Natural killer cell (primary cell): Measurements from ENCODE around the gene EFS. TPM values are rescaled to one million over a fixed set of nuclear protein-coding genes. Genes with fewer than 3 reads are reported as not detected.

ENCODE experiments used
- ATAC-seq, 3 donors: fragments of 150-1000 bp in 2 of 3; fragments of 200-7000 bp in 1 of 3; cut with Tn5 transposase; 1 replicate in 1 of 3; 2 replicates in 2 of 3; pipeline ENCODE4 v1.10.0; 2021; ENCODE audit warnings: mild to moderate bottlenecking in 2 of 3, moderate library complexity in 2 of 3
- DNase-seq, 2 donors: peaks; one replicate each; pipeline versions ENCODE4 v3.0.0 to v3.0.0-alpha.2; 2013 to 2021; ENCODE audit warnings: mixed read lengths in 1 of 2
- H3K27ac ChIP-seq: one replicate; pipeline ENCODE4 v1.5.1; 2013; ENCODE audit warnings: mild to moderate bottlenecking, low read length
- H3K27me3 ChIP-seq: one replicate; pipeline ENCODE4 v1.6.1; 2013; ENCODE audit warnings: low read length; ENCODE audit not compliant: control insufficient read depth, insufficient read depth
- H3K36me3 ChIP-seq: one replicate; pipeline ENCODE4 v1.6.1; 2013; ENCODE audit warnings: low read length; ENCODE audit not compliant: control insufficient read depth, insufficient read depth
- H3K4me1 ChIP-seq: one replicate; pipeline ENCODE4 v1.6.1; 2013; ENCODE audit warnings: low read length; ENCODE audit not compliant: control insufficient read depth, insufficient read depth
- H3K4me3 ChIP-seq: one replicate; pipeline ENCODE4 v1.5.1; 2013; ENCODE audit warnings: low read length
- H3K9me3 ChIP-seq: one replicate; pipeline ENCODE4 v1.6.1; 2013; ENCODE audit warnings: low read length; ENCODE audit not compliant: control insufficient read depth, insufficient read depth
- H3K27ac Mint-ChIP-seq, 2 donors: one replicate each; pipeline ENCODE4 v1.8.0; 2022; ENCODE audit warnings: mild to moderate bottlenecking in 2 of 2, mixed read lengths in 2 of 2, moderate library complexity in 1 of 2
- H3K27me3 Mint-ChIP-seq, 2 donors: one replicate each; pipeline ENCODE4 v1.8.0; 2022; ENCODE audit warnings: low read depth in 2 of 2, mixed read lengths in 2 of 2
- H3K36me3 Mint-ChIP-seq: one replicate; pipeline ENCODE4 v1.8.0; 2022; ENCODE audit warnings: mixed read lengths
- H3K4me1 Mint-ChIP-seq, 2 donors: one replicate each; pipeline ENCODE4 v1.8.0; 2022; ENCODE audit warnings: mixed read lengths in 2 of 2
- H3K4me3 Mint-ChIP-seq: one replicate; pipeline ENCODE4 v1.8.0; 2022; ENCODE audit warnings: mild to moderate bottlenecking, moderate library complexity, mixed read lengths
- H3K9me3 Mint-ChIP-seq, 2 donors: one replicate each; pipeline ENCODE4 v1.8.0; 2022; ENCODE audit warnings: mixed read lengths in 2 of 2
- WGBS: methylation state at CpG from one replicate; pipeline ENCODE4 v1.1.7; 2013; ENCODE audit warnings: missing lambda C conversion rate; ENCODE audit not compliant: insufficient coverage; 5-methylcytosine and 5-hydroxymethylcytosine counted together
- intact Hi-C: fragments of 100-400 bp; cut with micrococcal nuclease; formaldehyde crosslinking; loops from one replicate; pipeline ENCODE4 v1.14.2; 2022
- total RNA-seq, 4 donors: library from RNA; stranded (reverse); fragments of 120-200 nt in 1 of 4; gene quantifications; one replicate each; pipeline versions ENCODE4 v1.2.3 to v1.2.4, GENCODE V29; 2013 to 2022
- TF ChIP-seq, protein P1 (sequence below): fragments of 200-600 bp; IDR thresholded peaks from one replicate; pipeline ENCODE4 v1.8.0; 2022; ENCODE audit warnings: antibody characterized with exemption

The EFS gene
- total RNA-seq, 3 donors from 2014 or later (not counting 1 experiment from before 2014, with no cell fraction given), result not detected

DNA sequence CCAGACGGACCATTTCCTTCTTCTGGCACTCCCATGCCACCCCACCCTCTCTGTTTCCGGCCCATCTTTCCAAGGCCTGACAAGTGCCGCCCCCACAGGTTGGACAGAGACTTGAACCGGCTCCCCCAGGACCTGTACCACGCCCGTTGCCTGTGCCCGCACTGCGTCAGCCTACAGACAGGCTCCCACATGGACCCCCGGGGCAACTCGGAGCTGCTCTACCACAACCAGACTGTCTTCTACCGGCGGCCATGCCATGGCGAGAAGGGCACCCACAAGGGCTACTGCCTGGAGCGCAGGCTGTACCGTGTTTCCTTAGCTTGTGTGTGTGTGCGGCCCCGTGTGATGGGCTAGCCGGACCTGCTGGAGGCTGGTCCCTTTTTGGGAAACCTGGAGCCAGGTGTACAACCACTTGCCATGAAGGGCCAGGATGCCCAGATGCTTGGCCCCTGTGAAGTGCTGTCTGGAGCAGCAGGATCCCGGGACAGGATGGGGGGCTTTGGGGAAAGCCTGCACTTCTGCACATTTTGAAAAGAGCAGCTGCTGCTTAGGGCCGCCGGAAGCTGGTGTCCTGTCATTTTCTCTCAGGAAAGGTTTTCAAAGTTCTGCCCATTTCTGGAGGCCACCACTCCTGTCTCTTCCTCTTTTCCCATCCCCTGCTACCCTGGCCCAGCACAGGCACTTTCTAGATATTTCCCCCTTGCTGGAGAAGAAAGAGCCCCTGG lies 10.7 kb upstream of the EFS start:
- Histone ChIP-seq H3K27ac (no peak overlapping the region), H3K4me1 (no peaks in the 10 kb centered on the region), H3K4me3 (no peak overlapping the region), H3K36me3 (no peaks in the 10 kb centered on the region), H3K27me3 (no peaks in the 10 kb centered on the region), H3K9me3 (no peaks in the 10 kb centered on the region)
- Mint-ChIP-seq H3K4me3 (no peak overlapping the region), H3K27me3 (peaks cover 6 to 7% of the 10 kb centered on the region in 2 donors), H3K4me1 (no peaks in the 10 kb centered on the region), H3K27ac (no peak overlapping the region), H3K36me3 (no peaks in the 10 kb centered on the region), H3K9me3 (no peaks in the 10 kb centered on the region)
- intact Hi-C loops, result no loop called here
- no peak for ATAC-seq
- 90% methylated on average over 21 of the region's 21 CpGs for WGBS
- no peak for DNase-seq
- TF ChIP-seq, protein P1, sequence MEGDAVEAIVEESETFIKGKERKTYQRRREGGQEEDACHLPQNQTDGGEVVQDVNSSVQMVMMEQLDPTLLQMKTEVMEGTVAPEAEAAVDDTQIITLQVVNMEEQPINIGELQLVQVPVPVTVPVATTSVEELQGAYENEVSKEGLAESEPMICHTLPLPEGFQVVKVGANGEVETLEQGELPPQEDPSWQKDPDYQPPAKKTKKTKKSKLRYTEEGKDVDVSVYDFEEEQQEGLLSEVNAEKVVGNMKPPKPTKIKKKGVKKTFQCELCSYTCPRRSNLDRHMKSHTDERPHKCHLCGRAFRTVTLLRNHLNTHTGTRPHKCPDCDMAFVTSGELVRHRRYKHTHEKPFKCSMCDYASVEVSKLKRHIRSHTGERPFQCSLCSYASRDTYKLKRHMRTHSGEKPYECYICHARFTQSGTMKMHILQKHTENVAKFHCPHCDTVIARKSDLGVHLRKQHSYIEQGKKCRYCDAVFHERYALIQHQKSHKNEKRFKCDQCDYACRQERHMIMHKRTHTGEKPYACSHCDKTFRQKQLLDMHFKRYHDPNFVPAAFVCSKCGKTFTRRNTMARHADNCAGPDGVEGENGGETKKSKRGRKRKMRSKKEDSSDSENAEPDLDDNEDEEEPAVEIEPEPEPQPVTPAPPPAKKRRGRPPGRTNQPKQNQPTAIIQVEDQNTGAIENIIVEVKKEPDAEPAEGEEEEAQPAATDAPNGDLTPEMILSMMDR, result no peak

DNA sequence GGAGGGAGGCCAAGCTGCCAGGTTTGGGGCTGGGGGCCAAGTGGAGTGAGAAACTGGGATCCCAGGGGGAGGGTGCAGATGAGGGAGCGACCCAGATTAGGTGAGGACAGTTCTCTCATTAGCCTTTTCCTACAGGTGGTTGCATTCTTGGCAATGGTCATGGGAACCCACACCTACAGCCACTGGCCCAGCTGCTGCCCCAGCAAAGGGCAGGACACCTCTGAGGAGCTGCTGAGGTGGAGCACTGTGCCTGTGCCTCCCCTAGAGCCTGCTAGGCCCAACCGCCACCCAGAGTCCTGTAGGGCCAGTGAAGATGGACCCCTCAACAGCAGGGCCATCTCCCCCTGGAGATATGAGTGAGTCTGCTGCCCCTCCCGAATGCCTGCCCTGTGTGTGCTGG lies 8.1 kb upstream of the EFS start:
- no peak overlapping the region for H3K4me3 ChIP-seq
- no peak overlapping the region for H3K27ac ChIP-seq
- no peaks in the 10 kb centered on the region for H3K9me3 Mint-ChIP-seq
- no peaks in the 10 kb centered on the region for H3K36me3 ChIP-seq
- TF ChIP-seq, protein P1, result no peak
- H3K4me1 ChIP-seq, result no peaks in the 10 kb centered on the region
- H3K36me3 Mint-ChIP-seq, result no peaks in the 10 kb centered on the region
- WGBS, result 92% methylated on average over 3 of the region's 3 CpGs
- ATAC-seq (no peak), DNase-seq (no peak)
- H3K27me3 ChIP-seq, result no peaks in the 10 kb centered on the region
- H3K4me3 Mint-ChIP-seq, result no peak overlapping the region
- H3K9me3 ChIP-seq, result no peaks in the 10 kb centered on the region
- H3K4me1 Mint-ChIP-seq, result no peaks in the 10 kb centered on the region
- intact Hi-C loops, result no loop called here
- H3K27ac Mint-ChIP-seq, result no peak overlapping the region
- peaks cover 13 to 15% of the 10 kb centered on the region in 2 donors for H3K27me3 Mint-ChIP-seq

DNA sequence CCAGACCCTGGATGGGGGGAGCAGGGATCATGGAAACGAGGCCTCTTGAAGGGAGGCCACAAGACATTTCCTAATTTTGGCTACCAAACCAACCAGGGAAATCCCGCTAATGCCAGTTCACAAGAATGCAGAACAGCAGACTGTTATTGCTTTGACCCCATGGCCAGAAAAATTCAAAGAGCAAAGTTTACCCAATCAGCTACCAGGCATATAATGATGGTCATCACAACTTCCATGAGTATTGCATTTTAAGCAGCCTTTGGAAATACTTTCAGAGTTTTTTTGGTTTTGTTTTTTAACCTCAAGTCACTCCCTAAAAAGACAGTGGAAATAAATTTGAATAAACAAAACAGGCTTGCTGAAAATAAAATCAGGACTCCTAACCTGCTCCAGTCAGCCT lies 7.5 kb upstream of the EFS start, which contains the start of gene IL25:
IL25 (plus strand) TSS at position 301 of the 400 bp plus-strand sequence.
- intact Hi-C loops, result no loop called here
- no peak within 1 kb of the TSS for H3K27ac Mint-ChIP-seq

More for the DNA sequence above, 7.5 kb upstream of the EFS start, which contains the start of gene IL25:
- DNase-seq (no peak), ATAC-seq (no peak)
- H3K27me3 ChIP-seq, result no peaks in the 10 kb centered on the region
- H3K4me1 Mint-ChIP-seq, result no peaks in the 10 kb centered on the region
- H3K4me1 ChIP-seq, result no peaks in the 10 kb centered on the region
- no peaks in the 10 kb centered on the region for H3K9me3 ChIP-seq
- no peaks in the 10 kb centered on the region for H3K9me3 Mint-ChIP-seq
- TF ChIP-seq, protein P1, result no peak
- H3K4me3 ChIP-seq, result no peak within 1 kb of the TSS
- H3K36me3 ChIP-seq, result no peaks in the 10 kb centered on the region
- no peak within 1 kb of the TSS for H3K4me3 Mint-ChIP-seq
- WGBS, result 73% methylated on average over 2 of the region's 2 CpGs
- H3K27me3 Mint-ChIP-seq, result peaks cover 15 to 19% of the 10 kb centered on the region in 2 donors
- H3K27ac ChIP-seq, result no peak within 1 kb of the TSS
- H3K36me3 Mint-ChIP-seq, result no peaks in the 10 kb centered on the region
